ENCODE measurements around the gene APBA3. TPM values are rescaled to one million over a fixed set of nuclear protein-coding genes. Genes with fewer than 3 reads are reported as not detected.

Gene APBA3
- total RNA-seq, 2 experiments from 2014 or later = 38.2 to 41.8 TPM

DNA sequence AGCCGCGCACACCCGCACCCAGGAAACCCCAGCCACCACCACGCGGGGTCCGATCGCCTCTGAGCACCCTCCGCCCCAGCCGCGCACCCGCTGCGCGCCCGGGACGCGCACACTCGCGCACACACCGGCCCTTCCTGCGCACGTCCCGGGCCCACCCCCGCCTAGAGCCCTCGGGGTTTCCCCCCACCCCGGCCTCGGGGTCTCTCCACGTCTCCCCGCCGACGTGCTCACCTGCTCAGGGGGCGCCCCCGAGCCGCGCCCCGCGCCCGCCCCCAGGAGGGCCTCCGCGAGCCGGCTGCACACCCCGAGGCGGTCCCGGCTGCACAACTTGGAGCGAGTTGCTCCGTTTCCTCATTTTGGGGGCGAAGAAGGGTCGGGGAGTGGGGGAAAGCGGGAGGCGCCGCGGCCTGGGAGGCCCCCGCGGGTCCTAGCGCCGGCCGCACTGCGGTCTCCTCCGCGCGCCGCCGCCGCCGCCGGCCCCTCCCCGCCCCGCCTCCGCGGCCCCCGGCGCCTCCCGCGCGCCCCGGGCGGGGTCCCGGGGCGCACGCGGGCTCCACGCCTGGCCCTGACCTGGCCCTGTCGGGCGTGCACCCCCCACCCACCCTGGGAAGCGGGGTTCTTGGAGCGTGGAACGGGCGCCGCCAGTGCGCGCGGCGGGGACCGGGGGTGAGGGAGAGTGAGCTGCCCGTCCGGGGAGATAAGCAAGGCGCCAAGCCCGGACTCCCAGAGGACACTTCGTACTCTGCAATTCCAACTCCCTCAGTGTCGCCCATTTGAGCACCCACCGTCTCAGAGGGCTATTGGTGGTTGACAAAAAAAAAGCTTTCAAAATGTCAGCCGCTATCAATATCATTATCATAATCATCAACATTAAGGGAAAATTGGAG lies 24.7 kb upstream of the APBA3 start, which contains the start of gene MATK:
MATK (minus strand) TSS at position 444 of the 887 bp plus-strand sequence. CDS start 1,246 bp downstream, outside the sequence.
- peak; percentile 26 for DNase-seq
- Mint-ChIP-seq H3K4me3 (peak within 1 kb of the TSS; percentile 77), H3K4me1 (ENCODE audit: low read depth) (peaks cover 8% of the 10 kb centered on the region), H3K27me3 (no peaks in the 10 kb centered on the region), H3K27ac (peak within 1 kb of the TSS; percentile 28), H3K9me3 (peaks cover 18% of the 10 kb centered on the region), H3K36me3 (peaks cover 20% of the 10 kb centered on the region)
- intact Hi-C loops (cut with micrococcal nuclease) = no loop called here
- ChIA-PET CTCF (interaction anchor here (0.7 to 4.7 kb wide), 3 partner anchors 36 to 63 kb away, joined by 3 to 36 read pairs (median 10); no protein-coding TSS in a partner anchor), POLR2A (interaction anchor here (0.9 to 1.0 kb wide), 2 partner anchors 24 to 32 kb away, joined by 3 read pairs; partner anchors contain the start of gene MRPL54)

GRCh38 chr19:3785451-3785937 lies 24.0 kb upstream of the APBA3 start:
- peaks cover 19% of the 10 kb centered on the region for H3K9me3 Mint-ChIP-seq
- POLR2A ChIA-PET = interaction anchor here (0.9 kb wide), 1 partner anchor 23 kb away, joined by 3 read pairs; the partner anchor contains the start of gene MRPL54
- peaks cover 8% of the 10 kb centered on the region for H3K4me1 Mint-ChIP-seq (ENCODE audit: low read depth)
- intact Hi-C loops (cut with micrococcal nuclease) = no loop called here
- DNase-seq = peak; percentile 38
- no peak overlapping the region for H3K27ac Mint-ChIP-seq
- H3K4me3 Mint-ChIP-seq = peak overlapping the region; percentile 77
- CTCF ChIA-PET = interaction anchor here (0.7 to 4.7 kb wide), 4 partner anchors 33 to 106 kb away, joined by 3 to 36 read pairs (median 10); no protein-coding TSS in a partner anchor
- H3K36me3 Mint-ChIP-seq = peaks cover 24% of the 10 kb centered on the region
- no peaks in the 10 kb centered on the region for H3K27me3 Mint-ChIP-seq

GRCh38 chr19:3784607-3785450 lies 23.3 kb upstream of the APBA3 start:
- H3K27me3 Mint-ChIP-seq = no peaks in the 10 kb centered on the region
- no peak for DNase-seq
- ChIA-PET CTCF (interaction anchor here (0.7 to 4.7 kb wide), 6 partner anchors 22 to 107 kb away, joined by 3 to 36 read pairs (median 9); partner anchors contain the start of gene MRPL54), POLR2A (interaction anchor here (0.9 to 2.1 kb wide), 3 partner anchors 22 to 34 kb away, joined by 3 to 6 read pairs (median 3); partner anchors contain the start of gene MRPL54)
- H3K4me1 Mint-ChIP-seq (ENCODE audit: low read depth) = peaks cover 8% of the 10 kb centered on the region
- no peak overlapping the region for H3K27ac Mint-ChIP-seq
- intact Hi-C loops (cut with micrococcal nuclease) = no loop called here
- peaks cover 19% of the 10 kb centered on the region for H3K9me3 Mint-ChIP-seq
- H3K4me3 Mint-ChIP-seq = peak overlapping the region; percentile 77
- H3K36me3 Mint-ChIP-seq = peaks cover 24% of the 10 kb centered on the region

DNA sequence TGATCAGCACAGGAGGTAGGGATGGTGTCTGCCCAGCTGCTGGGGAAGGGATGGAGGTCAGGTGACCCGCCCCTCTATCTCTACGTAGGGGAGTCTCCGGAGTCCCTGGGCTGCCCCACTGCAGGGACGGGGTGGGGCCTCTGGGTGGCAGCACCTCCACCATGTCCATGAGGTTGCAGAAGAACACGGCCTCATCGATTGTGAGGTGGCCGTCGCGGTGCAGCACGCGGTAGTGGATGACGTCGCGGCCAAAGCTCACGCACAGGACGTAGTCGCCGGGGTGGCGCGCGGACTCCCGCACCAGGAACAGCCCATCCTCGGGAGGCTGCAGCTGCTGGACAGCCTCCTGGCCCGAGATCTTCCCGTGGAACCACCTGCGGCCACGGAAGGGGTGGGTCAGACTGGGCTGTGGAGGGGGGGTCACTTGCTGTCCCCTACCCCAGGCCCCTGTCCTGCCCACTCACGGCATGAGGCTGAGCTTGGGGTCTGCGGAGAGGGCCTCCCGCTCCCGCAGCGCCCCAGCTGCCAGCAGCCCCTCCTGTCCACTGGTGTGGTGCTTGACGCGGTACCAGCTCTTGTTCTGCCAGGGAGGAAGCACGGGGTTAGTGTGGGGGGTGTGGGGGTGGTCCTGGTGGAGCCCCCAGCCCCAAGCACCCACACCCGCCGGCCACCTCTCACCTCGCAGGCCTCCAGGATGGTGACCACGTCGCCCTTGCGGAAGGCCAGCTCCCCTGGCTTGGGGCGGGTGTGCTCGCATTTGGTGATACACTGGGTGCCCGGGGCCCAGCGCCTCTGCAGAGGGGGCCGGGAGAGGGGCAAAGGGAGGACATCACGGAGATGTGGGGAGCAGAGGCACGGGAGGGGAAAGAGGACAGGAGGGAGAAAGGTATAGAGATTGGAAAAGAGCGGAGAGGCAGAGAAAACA lies 22.4 kb upstream of the APBA3 start:
- Mint-ChIP-seq H3K36me3 (peaks cover 24% of the 10 kb centered on the region), H3K27me3 (no peaks in the 10 kb centered on the region), H3K27ac (no peak overlapping the region), H3K4me1 (ENCODE audit: low read depth) (peaks cover 8% of the 10 kb centered on the region), H3K9me3 (peaks cover 19% of the 10 kb centered on the region), H3K4me3 (peak overlapping the region; percentile 77)
- ChIA-PET CTCF (interaction anchor here (1.0 to 4.7 kb wide), 7 partner anchors 21 to 68 kb away, joined by 4 to 36 read pairs (median 8); partner anchors contain the start of gene MRPL54), POLR2A (interaction anchor here (0.6 to 2.1 kb wide), 3 partner anchors 29 to 339 kb away, joined by 3 to 6 read pairs (median 3); no protein-coding TSS in a partner anchor)
- intact Hi-C loops (cut with micrococcal nuclease) = loop anchor here (2.0 kb wide), 1 partner anchor 39 kb away; no protein-coding TSS in a partner anchor
- DNase-seq = peak; percentile 65

- CTCF ChIA-PET = interaction anchor here (1.2 to 4.7 kb wide), 5 partner anchors 20 to 69 kb away, joined by 4 to 36 read pairs (median 8); partner anchors contain the start of gene MRPL54
- Mint-ChIP-seq H3K4me1 (ENCODE audit: low read depth) (peaks cover 8% of the 10 kb centered on the region), H3K36me3 (peaks cover 24% of the 10 kb centered on the region), H3K27me3 (no peaks in the 10 kb centered on the region), H3K9me3 (peaks cover 19% of the 10 kb centered on the region), H3K27ac (no peak overlapping the region), H3K4me3 (no peak overlapping the region)
- intact Hi-C loops (cut with micrococcal nuclease) = loop anchor here (2.0 kb wide), 1 partner anchor 40 kb away; no protein-coding TSS in a partner anchor
- no peak for DNase-seq
- POLR2A ChIA-PET = interaction anchor here (2.1 kb wide), 1 partner anchor 36 kb away, joined by 6 read pairs; no protein-coding TSS in a partner anchor
Observed at GRCh38 chr19:3782903-3783302, 21.4 kb upstream of the APBA3 start.

GRCh38 chr19:3782330-3782729 lies 20.8 kb upstream of the APBA3 start:
- Mint-ChIP-seq H3K36me3 (peaks cover 24% of the 10 kb centered on the region), H3K27me3 (no peaks in the 10 kb centered on the region), H3K4me3 (no peak overlapping the region), H3K27ac (no peak overlapping the region), H3K9me3 (peaks cover 19% of the 10 kb centered on the region), H3K4me1 (ENCODE audit: low read depth) (peaks cover 8% of the 10 kb centered on the region)
- intact Hi-C loops (cut with micrococcal nuclease) = loop anchor here (2.0 kb wide), 1 partner anchor 40 kb away; no protein-coding TSS in a partner anchor
- CTCF ChIA-PET = interaction anchor here (1.2 to 4.7 kb wide), 3 partner anchors 20 to 66 kb away, joined by 4 to 36 read pairs (median 8); partner anchors contain the start of gene MRPL54
- POLR2A ChIA-PET = no interaction called here
- no peak for DNase-seq

GRCh38 chr19:3781603-3782002 lies 20.1 kb upstream of the APBA3 start:
- ChIA-PET CTCF (interaction anchor here (2.4 kb wide), 1 partner anchor 41 kb away, joined by 6 read pairs; no protein-coding TSS in a partner anchor), POLR2A (no interaction called here)
- peaks cover 19% of the 10 kb centered on the region for H3K9me3 Mint-ChIP-seq
- H3K27me3 Mint-ChIP-seq = no peaks in the 10 kb centered on the region
- peaks cover 24% of the 10 kb centered on the region for H3K36me3 Mint-ChIP-seq
- H3K4me3 Mint-ChIP-seq = no peak overlapping the region
- no peak for DNase-seq
- no peak overlapping the region for H3K27ac Mint-ChIP-seq
- peaks cover 8% of the 10 kb centered on the region for H3K4me1 Mint-ChIP-seq (ENCODE audit: low read depth)
- intact Hi-C loops (cut with micrococcal nuclease) = loop anchor here (2.0 kb wide), 1 partner anchor 41 kb away; no protein-coding TSS in a partner anchor

DNA sequence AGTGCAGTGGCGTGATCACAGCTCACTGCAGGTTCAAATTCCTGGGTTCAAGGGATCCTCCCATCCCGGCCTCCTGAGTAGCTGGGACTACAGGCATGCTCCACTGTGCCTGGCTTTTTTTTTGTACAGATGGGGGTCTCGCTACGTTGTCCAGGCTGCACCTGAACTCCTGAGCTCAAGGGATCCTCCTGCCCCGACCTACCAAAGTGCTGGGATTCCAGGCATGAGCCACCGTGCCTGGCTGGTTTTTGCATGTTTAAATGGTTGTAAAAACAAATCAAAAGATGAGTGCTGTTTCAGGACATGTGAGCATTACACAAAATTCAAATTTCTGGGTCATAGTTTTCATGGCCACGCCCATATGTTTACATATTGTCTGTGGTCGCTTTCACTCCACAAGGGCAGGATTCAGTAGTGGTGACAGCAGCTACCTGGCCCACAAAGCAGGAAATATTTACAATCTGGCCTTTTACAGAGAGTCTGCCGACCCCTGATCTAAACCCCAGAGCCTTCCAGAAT lies 19.4 kb upstream of the APBA3 start:
- Mint-ChIP-seq H3K4me1 (ENCODE audit: low read depth) (peaks cover 8% of the 10 kb centered on the region), H3K27me3 (no peaks in the 10 kb centered on the region), H3K36me3 (peaks cover 24% of the 10 kb centered on the region), H3K4me3 (no peak overlapping the region), H3K9me3 (peaks cover 19% of the 10 kb centered on the region), H3K27ac (no peak overlapping the region)
- ChIA-PET POLR2A (interaction anchor here (0.6 to 1.6 kb wide), 2 partner anchors 17 to 188 kb away, joined by 3 to 5 read pairs; no protein-coding TSS in a partner anchor), CTCF (interaction anchor here (1.4 to 2.4 kb wide), 2 partner anchors 42 to 359 kb away, joined by 3 to 6 read pairs; no protein-coding TSS in a partner anchor)
- no peak for DNase-seq
- intact Hi-C loops (cut with micrococcal nuclease) = no loop called here

DNA sequence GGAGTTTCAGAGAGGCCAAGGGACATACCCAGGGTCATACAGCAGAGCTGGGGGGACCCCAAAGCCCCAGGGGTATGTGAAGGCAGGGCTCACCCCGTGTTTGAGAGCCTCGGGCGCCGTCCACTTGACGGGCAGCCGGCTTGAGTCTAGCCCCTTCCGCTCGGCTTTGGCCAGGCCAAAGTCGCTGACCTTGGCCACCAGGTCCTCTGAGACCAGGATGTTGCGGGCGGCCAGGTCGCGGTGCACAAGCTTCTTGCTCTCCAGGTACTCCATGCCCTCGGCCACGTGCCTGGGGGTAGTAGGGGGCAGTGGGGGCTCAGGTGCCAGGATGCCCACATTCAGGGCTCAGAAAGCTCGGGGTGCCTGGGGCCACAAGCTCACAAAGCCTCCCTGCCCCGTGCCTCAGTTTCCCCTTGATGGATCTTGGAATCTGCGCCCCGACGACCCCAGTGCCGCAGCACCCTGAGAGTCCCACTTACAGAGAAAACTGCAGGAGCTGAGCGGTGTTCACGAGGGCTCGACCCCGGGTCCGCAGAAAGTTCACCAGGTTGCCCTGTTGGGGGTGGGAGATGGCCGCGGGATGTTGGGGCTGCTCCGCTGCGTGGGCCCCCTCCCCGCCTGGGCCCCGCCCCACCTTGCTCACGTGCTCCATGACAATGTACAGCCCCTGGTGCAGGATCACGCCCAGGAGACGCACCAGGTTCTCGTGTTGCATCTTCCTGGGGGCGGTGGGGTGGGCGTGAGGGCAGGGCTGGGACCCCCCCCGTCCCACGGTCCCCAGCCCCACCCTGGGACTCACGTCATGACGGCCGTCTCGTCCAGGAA lies 17.6 kb upstream of the APBA3 start:
- Mint-ChIP-seq H3K9me3 (peaks cover 19% of the 10 kb centered on the region), H3K27me3 (no peaks in the 10 kb centered on the region), H3K4me1 (ENCODE audit: low read depth) (no peaks in the 10 kb centered on the region), H3K4me3 (no peak overlapping the region), H3K36me3 (peaks cover 24% of the 10 kb centered on the region), H3K27ac (no peak overlapping the region)
- POLR2A ChIA-PET = no interaction called here
- no peak for DNase-seq
- intact Hi-C loops (cut with micrococcal nuclease) = no loop called here
- CTCF ChIA-PET = interaction anchor here (1.4 to 2.4 kb wide), 2 partner anchors 43 to 361 kb away, joined by 3 to 6 read pairs; no protein-coding TSS in a partner anchor
